Measurements from ENCODE around the gene AKAP14. TPM values are rescaled to one million over a fixed set of nuclear protein-coding genes. Genes with fewer than 3 reads are reported as not detected.

AKAP14 gene
- total and polyA plus RNA-seq, 2 of the 8 experiments (the other 6 are each of a cell fraction or from before 2014, with no cell fraction given) = 0.79 to 1.3 TPM

DNA sequence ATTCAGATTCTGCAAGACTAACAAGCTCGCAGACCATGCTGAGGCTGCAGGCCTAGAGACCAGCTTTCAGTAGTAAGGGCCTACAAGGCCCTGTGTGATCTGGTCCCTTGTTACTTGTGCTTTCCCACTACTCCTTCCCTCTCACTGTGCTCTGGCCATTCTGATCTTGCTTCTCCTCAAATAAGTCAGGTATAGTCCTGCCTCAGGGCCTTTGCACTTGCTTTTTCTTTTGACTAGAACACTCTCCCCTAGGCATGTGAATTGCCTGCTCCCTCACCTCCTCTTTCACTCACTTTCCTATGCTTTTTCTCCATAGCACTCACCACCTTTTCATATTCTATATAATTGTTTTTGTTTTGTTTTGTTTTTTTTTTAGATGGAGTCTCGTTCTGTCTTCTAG, 22.2 kb downstream of the AKAP14 start:
- Histone ChIP-seq H3K36me3 (ENCODE audit: control insufficient read depth in 2 of 4, insufficient read depth in 4 of 4, low read length in 3 of 4) (no peaks in the 10 kb centered on the region), H3K4ac (replicated peaks; ENCODE audit: insufficient read length, low read depth, low read length) (no peak overlapping the region), H2BK5ac (ENCODE audit: low read depth, low read length) (no peak overlapping the region), H3K4me2 (ENCODE audit: insufficient read depth in 1 of 2, low read depth in 2 of 2, low read length in 2 of 2) (no peak overlapping the region), H2AK5ac (ENCODE audit: low read depth, low read length) (no peak overlapping the region), H4K91ac (replicated peaks; ENCODE audit: insufficient read length, low read length) (no peak overlapping the region), H2BK20ac (ENCODE audit: low read length) (no peak overlapping the region), H3K9me3 (ENCODE audit: insufficient read depth in 2 of 2, low read depth in 1 of 2, low read length in 1 of 2) (no peaks in the 10 kb centered on the region; a peak in 1 of 4 replicates), H2AFZ (ENCODE audit: low read length) (no peak overlapping the region), H3K79me2 (ENCODE audit: control insufficient read depth in 1 of 2, insufficient read depth in 2 of 2, low read length in 2 of 2) (no peaks in the 10 kb centered on the region), H4K5ac (ENCODE audit: insufficient read length, low read depth, low read length) (no peak overlapping the region), H3K18ac (ENCODE audit: extremely low read depth, low read length) (no peak overlapping the region), H3K23ac (ENCODE audit: insufficient read length) (no peak overlapping the region), H3K14ac (ENCODE audit: insufficient read length) (no peak overlapping the region), H2BK15ac (ENCODE audit: low read length) (no peak overlapping the region), H3K4me1 (replicated peaks in 1 of 4; ENCODE audit: control insufficient read depth in 3 of 4, insufficient read depth in 4 of 4, low read length in 3 of 4) (no peaks in the 10 kb centered on the region), H4K8ac (ENCODE audit: extremely low read depth, insufficient read depth, low read length) (no peak overlapping the region), H2BK120ac (replicated peaks; ENCODE audit: low read depth, low read length) (no peak overlapping the region), H4K20me1 (replicated peaks in 1 of 2; ENCODE audit: control insufficient read depth in 1 of 2, insufficient read depth in 2 of 2, low read length in 2 of 2) (no peaks in the 10 kb centered on the region), H3K27ac (ENCODE audit: low read depth, low read length) (no peak overlapping the region), H3K79me1 (ENCODE audit: low read depth, low read length) (no peaks in the 10 kb centered on the region), H3K9ac (replicated peaks in 1 of 4; ENCODE audit: extremely low read depth in 1 of 4, low read depth in 3 of 4, low read length in 3 of 4) (no peak overlapping the region), H2BK12ac (ENCODE audit: low read depth, low read length) (no peak overlapping the region), H3K27me3 (replicated peaks in 1 of 4; ENCODE audit: control insufficient read depth in 3 of 4, extremely low read depth in 1 of 4, insufficient read depth in 3 of 4, low read length in 3 of 4) (no peaks in the 10 kb centered on the region), H3K23me2 (ENCODE audit: low read depth, low read length) (no peaks in the 10 kb centered on the region), H3K56ac (replicated peaks; ENCODE audit: insufficient read length, low read depth, low read length) (no peak overlapping the region), H3K4me3 (ENCODE audit: extremely low read depth in 1 of 4, insufficient read depth in 2 of 4, low read depth in 3 of 4, low read length in 4 of 4) (no peak overlapping the region)
- WGBS, 2 experiments (ENCODE audit: extremely low coverage in 1 of 2, insufficient coverage in 1 of 2, insufficient read length in 1 of 2, insufficient replicate concordance in 2 of 2, low coverage in 1 of 2, low lambda C conversion rate in 2 of 2, missing lambda C conversion rate in 1 of 2) = 94% methylated on average over 2 of the region's 2 CpGs; no CpG with 5 or more reads in 1 of the 2 experiments
- no peak for DNase-seq (ENCODE audit: low read depth in 1 of 2, low spot score in 2 of 2)
- ChIA-PET CTCF (ENCODE audit: partially characterized antibody) (no interaction called here), POLR2A (ENCODE audit: partially characterized antibody) (no interaction called here)
- no peak for FAIRE-seq
- TF ChIP-seq CHD2 (IDR thresholded peaks at IDR 0.05; ENCODE audit: low read length) (no peak), NRF1 (IDR thresholded peaks at IDR 0.05; ENCODE audit: low read depth, low read length) (no peak), RAD21 (IDR thresholded peaks at IDR 0.05 in 1 of 2, conservative IDR thresholded peaks at IDR 0.05 in 1 of 2; ENCODE audit: low read depth in 2 of 2, low read length in 2 of 2) (no peak), EP300 (IDR thresholded peaks at IDR 0.05; ENCODE audit: borderline replicate concordance in 1 of 2, low read depth in 2 of 2, low read length in 2 of 2) (no peak), TBP (IDR thresholded peaks at IDR 0.05; ENCODE audit: low read depth, low read length) (no peak), CEBPB (IDR thresholded peaks at IDR 0.05; ENCODE audit: low read depth, low read length) (no peak), POLR2AphosphoS5 (IDR thresholded peaks at IDR 0.05; ENCODE audit: low read depth, low read length) (no peak), TAF7 (optimal IDR thresholded peaks at IDR 0.05; ENCODE audit: borderline replicate concordance, low read depth, low read length) (no peak), BRCA1 (IDR thresholded peaks at IDR 0.05; ENCODE audit: low read depth, low read length) (no peak), GTF2F1 (IDR thresholded peaks at IDR 0.05; ENCODE audit: borderline replicate concordance, low read depth, low read length) (no peak), CBX5 (IDR thresholded peaks at IDR 0.05; ENCODE audit: low read depth, low read length) (no peak), CBX8 (IDR thresholded peaks at IDR 0.05; ENCODE audit: borderline replicate concordance, low read depth, low read length) (no peak), RBBP5 (IDR thresholded peaks at IDR 0.05; ENCODE audit: borderline replicate concordance, low read depth, low read length) (no peak)
- TF ChIP-seq, protein P1, sequence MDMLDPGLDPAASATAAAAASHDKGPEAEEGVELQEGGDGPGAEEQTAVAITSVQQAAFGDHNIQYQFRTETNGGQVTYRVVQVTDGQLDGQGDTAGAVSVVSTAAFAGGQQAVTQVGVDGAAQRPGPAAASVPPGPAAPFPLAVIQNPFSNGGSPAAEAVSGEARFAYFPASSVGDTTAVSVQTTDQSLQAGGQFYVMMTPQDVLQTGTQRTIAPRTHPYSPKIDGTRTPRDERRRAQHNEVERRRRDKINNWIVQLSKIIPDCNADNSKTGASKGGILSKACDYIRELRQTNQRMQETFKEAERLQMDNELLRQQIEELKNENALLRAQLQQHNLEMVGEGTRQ (IDR thresholded peaks at IDR 0.05; ENCODE audit: low read length) = no peak
